ENCODE measurements around the gene ORC1. TPM values are rescaled to one million over a fixed set of nuclear protein-coding genes. Genes with fewer than 3 reads are reported as not detected.

ORC1 gene
- total RNA-seq, 4 donors from 2014 or later: 1.4 to 2.9 (median 1.9) TPM

- TF ChIP-seq POLR2AphosphoS5 (IDR thresholded peaks at IDR 0.05) (no peak), POLR2A (IDR thresholded peaks at IDR 0.05) (no peak), CTCF (IDR thresholded peaks at IDR 0.05) (no peak), EP300 (IDR thresholded peaks at IDR 0.05) (no peak)
- H3K4me3 ChIP-seq: no peak overlapping the region
- H3K27ac ChIP-seq: no peak overlapping the region
- DNase-seq (ENCODE audit: low spot score in 2 of 2): no peak
- H3K4me1 ChIP-seq: no peaks in the 10 kb centered on the region
- WGBS: 79% methylated on average over 3 of the region's 3 CpGs
- H3K9me3 ChIP-seq: no peaks in the 10 kb centered on the region
- H3K27me3 ChIP-seq: no peaks in the 10 kb centered on the region
- H3K36me3 ChIP-seq: peaks cover 33% of the 10 kb centered on the region
These were observed 69.2 kb downstream of the ORC1 start for GRCh38 chr1:52334906-52335528.

GRCh38 chr1:52332411-52332810 is 71.8 kb downstream of the ORC1 start:
- Histone ChIP-seq H3K4me3 (no peak overlapping the region), H3K27me3 (no peaks in the 10 kb centered on the region), H3K36me3 (peaks cover 9% of the 10 kb centered on the region), H3K4me1 (no peaks in the 10 kb centered on the region), H3K9me3 (no peaks in the 10 kb centered on the region), H3K27ac (no peak overlapping the region)
- no peak for DNase-seq (ENCODE audit: low spot score in 2 of 2)
- 90% methylated on average over 1 of the region's 1 CpG for WGBS
- TF ChIP-seq POLR2A (IDR thresholded peaks at IDR 0.05) (no peak), CTCF (IDR thresholded peaks at IDR 0.05) (no peak), POLR2AphosphoS5 (IDR thresholded peaks at IDR 0.05) (no peak), EP300 (IDR thresholded peaks at IDR 0.05) (no peak)

GRCh38 chr1:52328615-52329014 is 75.6 kb downstream of the ORC1 start:
- TF ChIP-seq POLR2A (IDR thresholded peaks at IDR 0.05) (no peak), POLR2AphosphoS5 (IDR thresholded peaks at IDR 0.05) (no peak), CTCF (IDR thresholded peaks at IDR 0.05) (no peak), EP300 (IDR thresholded peaks at IDR 0.05) (no peak)
- H3K4me3 ChIP-seq: no peak overlapping the region
- H3K4me1 ChIP-seq: no peaks in the 10 kb centered on the region
- H3K27ac ChIP-seq: no peak overlapping the region
- DNase-seq (ENCODE audit: low spot score in 2 of 2): no peak
- no peaks in the 10 kb centered on the region for H3K9me3 ChIP-seq
- 88% methylated on average over 1 of the region's 1 CpG for WGBS
- H3K36me3 ChIP-seq: no peaks in the 10 kb centered on the region
- H3K27me3 ChIP-seq: no peaks in the 10 kb centered on the region

- no peaks in the 10 kb centered on the region for H3K36me3 ChIP-seq
- no peak for DNase-seq (ENCODE audit: low spot score in 2 of 2)
- H3K4me1 ChIP-seq: no peaks in the 10 kb centered on the region
- H3K9me3 ChIP-seq: no peaks in the 10 kb centered on the region
- H3K4me3 ChIP-seq: no peak overlapping the region
- no peak for TF ChIP-seq EP300 (IDR thresholded peaks at IDR 0.05)
- no peak for TF ChIP-seq POLR2AphosphoS5 (IDR thresholded peaks at IDR 0.05)
- TF ChIP-seq CTCF (IDR thresholded peaks at IDR 0.05): no peak
- TF ChIP-seq POLR2A (IDR thresholded peaks at IDR 0.05): no peak
- no peaks in the 10 kb centered on the region for H3K27me3 ChIP-seq
- WGBS: 91% methylated on average over 5 of the region's 5 CpGs
- no peak overlapping the region for H3K27ac ChIP-seq
These were observed 78.4 kb downstream of the ORC1 start for GRCh38 chr1:52325786-52326185.

- Histone ChIP-seq H3K27ac (no peak overlapping the region), H3K4me3 (no peak overlapping the region), H3K27me3 (no peaks in the 10 kb centered on the region), H3K4me1 (no peaks in the 10 kb centered on the region), H3K9me3 (no peaks in the 10 kb centered on the region), H3K36me3 (no peaks in the 10 kb centered on the region)
- no peak for TF ChIP-seq POLR2A (IDR thresholded peaks at IDR 0.05)
- TF ChIP-seq POLR2AphosphoS5 (IDR thresholded peaks at IDR 0.05): no peak
- no peak for TF ChIP-seq EP300 (IDR thresholded peaks at IDR 0.05)
- TF ChIP-seq CTCF (IDR thresholded peaks at IDR 0.05): no peak
- 85% methylated on average over 8 of the region's 8 CpGs for WGBS
- DNase-seq (ENCODE audit: low spot score in 2 of 2): no peak
These were observed 80.5 kb downstream of the ORC1 start for GRCh38 chr1:52323731-52324130.

Other genes starting within 250 kb of the ORC1 start
- 10 to 100 TPM; 23.0 to 30.4 (median 24.6) TPM for gene CC2D1B, start 38.2 kb downstream of the ORC1 start, total RNA-seq
- gene PRPF38A, start 179 bp upstream of the ORC1 start, total RNA-seq: 10 to 100 TPM; 10.6 to 20.4 (median 14.3) TPM
- gene TUT4, start 148.7 kb upstream of the ORC1 start, total RNA-seq: 100 to 1,000 TPM in 1 of 4 donors, 10 to 100 TPM in 3; 56.9 to 232 (median 67.9) TPM
- gene GPX7, start 197.9 kb upstream of the ORC1 start, total RNA-seq: 10 to 100 TPM in 1 of 4 donors, 1 to 10 TPM in 3; 3.1 to 11.1 (median 7.5) TPM
- not detected for gene SHISAL2A, start 228.7 kb upstream of the ORC1 start, total RNA-seq

Data from suprapubic skin (tissue), 4 donors.